H9 (cell line): ENCODE results near the gene CHD9NB. TPM values are rescaled to one million over a fixed set of nuclear protein-coding genes. Genes with fewer than 3 reads are reported as not detected.

Experiments used
- DNase-seq: peaks from one replicate; pipeline ENCODE4 v3.0.0-alpha.2; 2017
- H2AFZ ChIP-seq: one replicate; pipeline ENCODE4 v1.6.1; 2013; ENCODE audit warnings: mild to moderate bottlenecking, low read length, control low read depth, moderate library complexity
- H2AK5ac ChIP-seq: 2 replicates; pipeline ENCODE4 v1.6.1; 2013; ENCODE audit warnings: low read length, control low read depth, mixed read lengths; ENCODE audit not compliant: insufficient read length
- H2BK120ac ChIP-seq: one replicate; pipeline ENCODE4 v1.6.1; 2013; ENCODE audit warnings: low read depth, mild to moderate bottlenecking, low read length, control low read depth, inconsistent platforms; ENCODE audit not compliant: poor library complexity, severe bottlenecking
- H2BK12ac ChIP-seq: 2 replicates; pipeline ENCODE4 v1.6.1; 2013; ENCODE audit warnings: low read length, control low read depth, mixed read lengths, low read depth; ENCODE audit not compliant: insufficient read length
- H2BK15ac ChIP-seq: 2 replicates; pipeline ENCODE4 v1.6.1; 2013; ENCODE audit warnings: low read depth, low read length, control low read depth
- H2BK20ac ChIP-seq: one replicate; pipeline ENCODE4 v1.6.1; 2013; ENCODE audit warnings: low read depth, mild to moderate bottlenecking, low read length, control low read depth, inconsistent platforms; ENCODE audit not compliant: poor library complexity, severe bottlenecking
- H2BK5ac ChIP-seq: 2 replicates; pipeline ENCODE4 v1.6.1; 2013; ENCODE audit warnings: low read length, control low read depth, mixed read lengths; ENCODE audit not compliant: insufficient read length
- H3K14ac ChIP-seq: 2 replicates; pipeline ENCODE4 v1.6.1; 2013; ENCODE audit warnings: low read length, control low read depth; ENCODE audit not compliant: insufficient read depth
- H3K18ac ChIP-seq: 2 replicates; pipeline ENCODE4 v1.6.1; 2013; ENCODE audit warnings: low read depth, mild to moderate bottlenecking, mixed read lengths, low read length, control low read depth; ENCODE audit not compliant: insufficient read length
- H3K23ac ChIP-seq: 2 replicates; pipeline ENCODE4 v1.6.1; 2013; ENCODE audit warnings: low read length, control low read depth, mixed read lengths, low read depth; ENCODE audit not compliant: insufficient read length
- H3K23me2 ChIP-seq: 2 replicates; pipeline ENCODE4 v1.6.1; 2013; ENCODE audit warnings: low read depth, mild to moderate bottlenecking, mixed read lengths, low read length, control low read depth; ENCODE audit not compliant: insufficient read length, poor library complexity, severe bottlenecking
- H3K27ac ChIP-seq: 2 replicates; pipeline ENCODE4 v1.5.1; 2013; ENCODE audit warnings: low read length, control low read depth, mixed read lengths, low read depth; ENCODE audit not compliant: insufficient read length
- H3K27me3 ChIP-seq: 2 replicates; pipeline ENCODE4 v1.6.1; 2013; ENCODE audit warnings: low read length, control low read depth, inconsistent platforms; ENCODE audit not compliant: insufficient read depth
- H3K4ac ChIP-seq: 2 replicates; pipeline ENCODE4 v1.6.1; 2013; ENCODE audit warnings: low read depth, mild to moderate bottlenecking, control low read depth, inconsistent platforms, low read length, moderate library complexity
- H3K4me1 ChIP-seq: 2 replicates; pipeline ENCODE4 v1.6.1; 2013; ENCODE audit warnings: low read length, control low read depth, inconsistent platforms; ENCODE audit not compliant: insufficient read depth
- H3K4me2 ChIP-seq: 2 replicates; pipeline ENCODE4 v1.6.1; 2013; ENCODE audit warnings: low read length, control low read depth, mixed read lengths; ENCODE audit not compliant: insufficient read length, insufficient read depth
- H3K56ac ChIP-seq: 2 replicates; pipeline ENCODE4 v1.6.1; 2013; ENCODE audit warnings: low read depth, mild to moderate bottlenecking, mixed read lengths, low read length, control low read depth; ENCODE audit not compliant: insufficient read length
- H3K79me1 ChIP-seq: 2 replicates; pipeline ENCODE4 v1.6.1; 2013; ENCODE audit warnings: low read depth, mild to moderate bottlenecking, moderate library complexity, low read length, control low read depth, inconsistent platforms; ENCODE audit not compliant: insufficient read depth, poor library complexity, severe bottlenecking
- H3K79me2 ChIP-seq: 2 replicates; pipeline ENCODE4 v1.6.1; 2013; ENCODE audit warnings: low read length, control low read depth, inconsistent platforms; ENCODE audit not compliant: insufficient read depth
- H3K9ac ChIP-seq: 2 replicates; pipeline ENCODE4 v1.6.1; 2013; ENCODE audit warnings: low read length, control low read depth, mixed read lengths; ENCODE audit not compliant: insufficient read length; ENCODE audit errors: extremely low read depth
- H3K9me3 ChIP-seq: one replicate; pipeline ENCODE4 v1.6.1; 2013; ENCODE audit warnings: low read depth, low read length, inconsistent platforms; ENCODE audit not compliant: control insufficient read depth
- H3T11ph ChIP-seq: one replicate; pipeline ENCODE4 v1.6.1; 2013; ENCODE audit warnings: mild to moderate bottlenecking, low read length, control low read depth, inconsistent platforms
- H4K20me1 ChIP-seq: one replicate; pipeline ENCODE4 v1.6.1; 2013; ENCODE audit not compliant: control insufficient read depth, insufficient read length, insufficient read depth
- H4K5ac ChIP-seq: 2 replicates; pipeline ENCODE4 v1.6.1; 2013; ENCODE audit warnings: low read depth, mild to moderate bottlenecking, mixed read lengths, low read length, control low read depth; ENCODE audit not compliant: insufficient read length
- H4K8ac ChIP-seq: replicated peaks from 2 replicates; pipeline ENCODE4 v1.6.1; 2013; ENCODE audit warnings: low read length, control low read depth, mixed read lengths, low read depth; ENCODE audit not compliant: insufficient read length
- H4K91ac ChIP-seq: 2 replicates; pipeline ENCODE4 v1.6.1; 2013; ENCODE audit warnings: low read depth, mild to moderate bottlenecking, moderate library complexity, mixed read lengths, low read length, control low read depth; ENCODE audit not compliant: insufficient read length
- H3K27ac Mint-ChIP-seq, 3 experiments: 2 replicates in 2 of 3; 3 replicates in 1 of 3; pipeline ENCODE4 v1.8.0; 2020 to 2021; ENCODE audit warnings: mixed read lengths in 3 of 3, mild to moderate bottlenecking in 1 of 3, moderate library complexity in 1 of 3
- H3K27me3 Mint-ChIP-seq: 2 replicates; pipeline ENCODE4 v1.8.0; 2021; ENCODE audit warnings: low read depth, mild to moderate bottlenecking, moderate library complexity, mixed read lengths
- H3K36me3 Mint-ChIP-seq, 3 experiments: 2 replicates in 2 of 3; 3 replicates in 1 of 3; pipeline ENCODE4 v1.8.0; 2020 to 2021; ENCODE audit warnings: low read depth in 3 of 3, mixed read lengths in 3 of 3; ENCODE audit not compliant: insufficient read depth in 1 of 3
- H3K4me1 Mint-ChIP-seq, 2 experiments: 2 replicates each; pipeline ENCODE4 v1.8.0; 2020; ENCODE audit warnings: mixed read lengths in 2 of 2
- H3K4me3 Mint-ChIP-seq, 2 experiments: 2 replicates in 1 of 2; 3 replicates in 1 of 2; pipeline ENCODE4 v1.8.0; 2020 to 2021; ENCODE audit warnings: mild to moderate bottlenecking in 2 of 2, mixed read lengths in 2 of 2, moderate library complexity in 1 of 2
- H3K9me3 Mint-ChIP-seq, 2 experiments: 2 replicates in 1 of 2; 3 replicates in 1 of 2; pipeline ENCODE4 v1.8.0; 2020; ENCODE audit warnings: mild to moderate bottlenecking in 2 of 2, mixed read lengths in 2 of 2, moderate library complexity in 1 of 2
- CTCF ChIP-seq: fragments of 200-600 bp; sonication (generic); conservative IDR thresholded peaks from 3 replicates; pipeline ENCODE4 v1.8.0; 2021; ENCODE audit warnings: antibody characterized with exemption, mild to moderate bottlenecking
- WGBS: extraction: QIAGEN DNeasy Blood & Tissue Kit; methylation state at CpG from one replicate; pipeline ENCODE4 v1.1.7; 2013; ENCODE audit warnings: missing lambda C conversion rate, low lambda C conversion rate, mixed read lengths; ENCODE audit not compliant: insufficient read length; ENCODE audit errors: extremely low coverage; 5-methylcytosine and 5-hydroxymethylcytosine counted together
- total RNA-seq: library from RNA; stranded (reverse); gene quantifications from 2 replicates; pipeline ENCODE4 v1.2.1, GENCODE V29; 2021

CHD9NB gene
- total RNA-seq, 1 experiment from 2014 or later, result 3.3 TPM

- H3K4me1 Mint-ChIP-seq, result peaks cover 23 to 31% of the 10 kb centered on the region in 2 experiments
- no CpG with 5 or more reads among the region's 62 CpGs for WGBS
- H3K9ac ChIP-seq, result peak within 1 kb of the TSS; percentile 61
- H2BK15ac ChIP-seq, result no peak within 1 kb of the TSS
- H3K4ac ChIP-seq, result no peak within 1 kb of the TSS
- peaks cover 0 to 4% (median 0%) of the 10 kb centered on the region in 3 experiments; a peak in 2 of 7 replicates for H3K36me3 Mint-ChIP-seq
- no peaks in the 10 kb centered on the region for H3K27me3 Mint-ChIP-seq
- TF ChIP-seq CTCF, result peak; percentile 100
- H2BK120ac ChIP-seq, result no peak within 1 kb of the TSS
- H3K9me3 ChIP-seq, result no peaks in the 10 kb centered on the region
- H3K18ac ChIP-seq, result peak within 1 kb of the TSS; percentile 86
- peaks cover 1% of the 10 kb centered on the region; the same call in 1 of the 2 replicates for H3K79me2 ChIP-seq
- no peak within 1 kb of the TSS for H4K8ac ChIP-seq
- no peaks in the 10 kb centered on the region for H4K20me1 ChIP-seq
- H3K27ac ChIP-seq, result no peak within 1 kb of the TSS
- H2AK5ac ChIP-seq, result no peak within 1 kb of the TSS
- peak within 1 kb of the TSS; percentile 64 to 93 (median 91); a peak in 6 of 7 replicates for H3K27ac Mint-ChIP-seq
- no peaks in the 10 kb centered on the region; a peak in 2 of 5 replicates for H3K9me3 Mint-ChIP-seq
- H3K4me1 ChIP-seq, result peaks cover 2% of the 10 kb centered on the region; the same call in 1 of the 2 replicates
- H3T11ph ChIP-seq, result no peak within 1 kb of the TSS
- peak within 1 kb of the TSS; percentile 62 to 80 for H3K4me3 Mint-ChIP-seq
- H3K14ac ChIP-seq, result peak within 1 kb of the TSS; percentile 70; the same call in 1 of the 2 replicates
- no peaks in the 10 kb centered on the region for H3K27me3 ChIP-seq
- H4K91ac ChIP-seq, result no peak within 1 kb of the TSS
- peak within 1 kb of the TSS; percentile 91 for H3K4me2 ChIP-seq
- H2BK20ac ChIP-seq, result no peak within 1 kb of the TSS
- no peak within 1 kb of the TSS for H2BK5ac ChIP-seq
- peaks cover 13% of the 10 kb centered on the region for H3K23me2 ChIP-seq
- H3K79me1 ChIP-seq, result no peaks in the 10 kb centered on the region
- H3K23ac ChIP-seq, result no peak within 1 kb of the TSS
- peak; percentile 92 for DNase-seq
- H4K5ac ChIP-seq, result peak within 1 kb of the TSS; percentile 65
- H3K56ac ChIP-seq, result no peak within 1 kb of the TSS
- peak within 1 kb of the TSS; percentile 55 for H2BK12ac ChIP-seq
- no peak within 1 kb of the TSS for H2AFZ ChIP-seq
Observed at GRCh38 chr16:53054670-53055485, 2.2 kb upstream of the CHD9NB start, which contains the start of gene CHD9. Gene CHD9 (plus strand): TSS chr16:53054991. CDS start chr16:53156090, 101,099 bp downstream.
